Tibial nerve (tissue), 4 donors: ENCODE results near the gene TNP2. TPM values are rescaled to one million over a fixed set of nuclear protein-coding genes. Genes with fewer than 3 reads are reported as not detected.

Experiments
- DNase-seq, 2 donors: peaks; one replicate each; pipeline ENCODE4 v3.0.0-alpha.2; 2019; ENCODE audit warnings: low spot score in 2 of 2
- H3K27ac ChIP-seq, 4 donors: fragments of 200-600 bp; sonication (generic) in 3 of 4; one replicate each; pipeline ENCODE4 v1.5.1; 2017 to 2019; ENCODE audit warnings: mild to moderate bottlenecking in 1 of 4
- H3K27me3 ChIP-seq, 2 donors: fragments of 200-600 bp; sonication (generic) in 1 of 2; one replicate each; pipeline versions ENCODE4 v1.5.1 to v1.6.0; 2017 to 2019
- H3K36me3 ChIP-seq, 3 donors: fragments of 200-600 bp; sonication (generic); one replicate each; pipeline ENCODE4 v1.5.1; 2018 to 2019
- H3K4me1 ChIP-seq, 4 donors: fragments of 200-600 bp; sonication (generic) in 3 of 4; one replicate each; pipeline ENCODE4 v1.5.1; 2017 to 2019
- H3K4me3 ChIP-seq, 4 donors: fragments of 200-600 bp; sonication (generic) in 3 of 4; one replicate each; pipeline ENCODE4 v1.5.1; 2017 to 2019; ENCODE audit warnings: mild to moderate bottlenecking in 1 of 4, moderate library complexity in 1 of 4
- H3K9me3 ChIP-seq, 4 donors: fragments of 200-600 bp; sonication (generic) in 3 of 4; one replicate each; pipeline ENCODE4 v1.5.1; 2017 to 2019
- EP300 ChIP-seq, 2 donors: sonication (generic); formaldehyde crosslinking; IDR thresholded peaks; one replicate each; pipeline ENCODE4 v1.6.1; 2017; ENCODE audit warnings: antibody characterized with exemption in 2 of 2, mild to moderate bottlenecking in 1 of 2
- POLR2A ChIP-seq, 2 donors: fragments of 450-650 bp; IDR thresholded peaks; one replicate each; pipeline ENCODE4 v1.6.1; 2017; ENCODE audit warnings: antibody characterized with exemption in 2 of 2, mild to moderate bottlenecking in 2 of 2, moderate library complexity in 2 of 2
- WGBS, 2 donors: methylation state at CpG; one replicate each; pipeline ENCODE4 v1.1.5; 2018; 5-methylcytosine and 5-hydroxymethylcytosine counted together
- total RNA-seq, 4 donors: library from RNA; depleted of rRNA; stranded (reverse); fragments of >200 nt; gene quantifications; one replicate each; pipeline ENCODE4 v1.1.0, GENCODE V29; 2016
- TF ChIP-seq, protein P1 (sequence below), 5 experiments: fragments of 200-600 bp in 3 of 5; fragments of 450-650 bp in 2 of 5; sonication (generic) in 3 of 5; IDR thresholded peaks; one replicate each; pipeline ENCODE4 v1.5.1; 2016 to 2019; ENCODE audit warnings: antibody characterized with exemption in 5 of 5, mild to moderate bottlenecking in 3 of 5, moderate library complexity in 2 of 5

Gene TNP2
- total RNA-seq, 4 donors from 2014 or later: not detected

DNA sequence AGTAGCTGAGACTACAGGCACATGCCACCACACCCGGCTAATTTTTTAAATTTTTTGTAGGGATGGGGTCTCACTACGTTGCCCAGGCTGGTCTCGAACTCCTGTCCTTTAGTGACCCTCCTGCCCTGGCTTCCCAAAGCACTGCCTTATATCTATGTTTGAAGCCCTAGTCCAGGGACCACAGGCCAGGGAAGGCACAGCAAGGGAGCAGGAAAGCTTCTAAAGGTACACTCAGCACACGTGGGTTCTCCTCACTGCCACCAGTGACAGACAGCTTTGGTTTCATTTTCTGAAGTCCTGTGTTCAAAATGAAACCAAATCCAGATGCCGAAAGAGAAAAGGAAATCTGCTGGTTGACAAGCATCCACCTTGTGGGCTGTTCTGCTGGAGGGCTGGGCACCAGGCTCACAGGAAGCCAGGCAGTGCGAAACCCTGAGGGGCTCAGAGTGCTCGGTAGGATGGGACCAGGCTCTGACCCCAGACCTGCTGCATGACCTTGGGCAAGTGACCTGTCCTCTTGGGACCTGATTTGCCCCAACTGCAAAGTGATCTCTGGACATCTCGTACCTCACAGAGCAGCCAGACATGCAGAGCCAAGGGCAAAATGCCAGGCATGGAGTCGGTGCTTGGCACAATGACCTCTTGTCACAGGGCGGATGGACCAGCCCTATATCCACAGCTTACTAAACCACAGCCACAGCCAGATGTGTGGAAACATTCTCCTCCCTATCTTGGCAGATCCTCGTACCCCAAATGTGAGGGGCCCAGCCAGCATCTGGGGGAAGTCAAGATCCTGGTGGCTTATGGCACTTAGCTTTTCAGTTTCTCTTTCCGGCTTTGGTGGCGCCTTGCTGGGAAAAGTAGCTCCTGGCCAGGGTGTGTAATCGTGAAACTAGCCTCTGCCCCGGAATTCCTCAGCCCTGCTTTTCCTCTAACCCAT lies 10.3 kb downstream of the TNP2 start:
- TF ChIP-seq POLR2A (IDR thresholded peaks at IDR 0.05) (no peak), EP300 (IDR thresholded peaks at IDR 0.05) (no peak)
- TF ChIP-seq, protein P1, sequence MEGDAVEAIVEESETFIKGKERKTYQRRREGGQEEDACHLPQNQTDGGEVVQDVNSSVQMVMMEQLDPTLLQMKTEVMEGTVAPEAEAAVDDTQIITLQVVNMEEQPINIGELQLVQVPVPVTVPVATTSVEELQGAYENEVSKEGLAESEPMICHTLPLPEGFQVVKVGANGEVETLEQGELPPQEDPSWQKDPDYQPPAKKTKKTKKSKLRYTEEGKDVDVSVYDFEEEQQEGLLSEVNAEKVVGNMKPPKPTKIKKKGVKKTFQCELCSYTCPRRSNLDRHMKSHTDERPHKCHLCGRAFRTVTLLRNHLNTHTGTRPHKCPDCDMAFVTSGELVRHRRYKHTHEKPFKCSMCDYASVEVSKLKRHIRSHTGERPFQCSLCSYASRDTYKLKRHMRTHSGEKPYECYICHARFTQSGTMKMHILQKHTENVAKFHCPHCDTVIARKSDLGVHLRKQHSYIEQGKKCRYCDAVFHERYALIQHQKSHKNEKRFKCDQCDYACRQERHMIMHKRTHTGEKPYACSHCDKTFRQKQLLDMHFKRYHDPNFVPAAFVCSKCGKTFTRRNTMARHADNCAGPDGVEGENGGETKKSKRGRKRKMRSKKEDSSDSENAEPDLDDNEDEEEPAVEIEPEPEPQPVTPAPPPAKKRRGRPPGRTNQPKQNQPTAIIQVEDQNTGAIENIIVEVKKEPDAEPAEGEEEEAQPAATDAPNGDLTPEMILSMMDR (IDR thresholded peaks at IDR 0.05): no peak
- Histone ChIP-seq H3K9me3 (no peaks in the 10 kb centered on the region), H3K36me3 (no peaks in the 10 kb centered on the region), H3K4me3 (peak overlapping the region in 1 of 4 donors; percentile 5), H3K4me1 (peaks cover 0 to 41% (median 20%) of the 10 kb centered on the region in 4 donors), H3K27ac (peak overlapping the region in 2 of 4 donors; percentile 5 to 17), H3K27me3 (no peaks in the 10 kb centered on the region)
- WGBS, 2 donors: 45 to 48% methylated on average over 13 to 15 of the region's 15 CpGs
- peak in 1 of 2 donors; percentile 38 for DNase-seq

DNA sequence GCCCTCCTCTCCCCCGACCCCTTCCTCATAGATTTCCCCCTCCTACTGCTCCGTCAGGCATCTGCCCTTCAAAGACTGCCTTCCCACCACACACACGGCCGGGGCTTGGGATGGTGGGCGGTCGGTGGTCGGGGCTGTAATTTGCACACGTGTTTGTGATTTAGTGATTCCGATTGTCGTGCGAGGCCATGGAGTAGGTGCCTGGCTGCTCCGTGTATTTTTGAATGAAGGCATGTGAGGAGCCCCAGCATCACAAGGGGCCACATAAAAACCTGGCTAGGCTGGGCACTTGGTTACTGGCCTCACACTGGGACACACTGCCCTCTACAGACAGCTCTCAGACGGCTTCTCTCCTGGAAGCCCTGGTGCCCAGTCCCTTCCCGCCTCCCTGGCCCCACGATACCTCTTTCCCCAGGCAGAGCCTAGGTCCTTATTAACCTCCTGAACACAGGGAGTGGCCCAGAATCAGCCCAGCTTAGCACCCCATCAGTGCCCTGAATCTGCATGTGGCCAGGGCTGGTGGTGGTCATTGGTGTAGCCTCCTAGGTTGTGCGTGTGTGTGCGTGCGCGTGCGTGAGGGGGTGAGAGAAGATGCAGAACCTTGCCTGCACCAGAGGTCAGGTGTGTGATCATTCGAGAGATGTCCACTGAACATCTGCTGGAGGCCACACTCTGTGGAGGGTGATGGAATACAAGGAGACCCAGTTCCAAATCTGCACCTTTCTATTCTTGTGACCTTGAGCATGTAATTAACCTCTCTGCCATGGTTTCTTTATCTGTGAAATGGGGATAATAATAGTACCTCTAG lies 11.8 kb downstream of the TNP2 start:
- TF ChIP-seq EP300 (IDR thresholded peaks at IDR 0.05) (peak in 1 of 2 donors; percentile 45), POLR2A (IDR thresholded peaks at IDR 0.05) (no peak)
- TF ChIP-seq, protein P1 (IDR thresholded peaks at IDR 0.05): peak; percentile 70 to 85 (median 79)
- no peaks in the 10 kb centered on the region for H3K9me3 ChIP-seq
- peaks cover 0 to 48% (median 20%) of the 10 kb centered on the region in 4 donors for H3K4me1 ChIP-seq
- peak overlapping the region; percentile 61 to 87 (median 80) for H3K4me3 ChIP-seq
- H3K27me3 ChIP-seq: no peaks in the 10 kb centered on the region
- WGBS, 2 donors: 24% methylated on average over 21 of the region's 21 CpGs
- no peaks in the 10 kb centered on the region for H3K36me3 ChIP-seq
- peak; percentile 69 to 86 for DNase-seq
- H3K27ac ChIP-seq: peak overlapping the region; percentile 89 to 97 (median 96)

- WGBS, 2 donors: 0 to 2% methylated on average over 19 to 32 of the region's 32 CpGs
- Histone ChIP-seq H3K4me3 (peak overlapping the region; percentile 61 to 87 (median 80)), H3K27me3 (no peaks in the 10 kb centered on the region), H3K4me1 (peaks cover 0 to 48% (median 20%) of the 10 kb centered on the region in 4 donors), H3K9me3 (no peaks in the 10 kb centered on the region), H3K36me3 (no peaks in the 10 kb centered on the region), H3K27ac (peak overlapping the region; percentile 89 to 97 (median 96))
- DNase-seq: peak; percentile 44 to 47
- TF ChIP-seq, protein P1 (IDR thresholded peaks at IDR 0.05): no peak
Observed at GRCh38 chr16:11256661-11257130, 12.4 kb downstream of the TNP2 start.

DNA sequence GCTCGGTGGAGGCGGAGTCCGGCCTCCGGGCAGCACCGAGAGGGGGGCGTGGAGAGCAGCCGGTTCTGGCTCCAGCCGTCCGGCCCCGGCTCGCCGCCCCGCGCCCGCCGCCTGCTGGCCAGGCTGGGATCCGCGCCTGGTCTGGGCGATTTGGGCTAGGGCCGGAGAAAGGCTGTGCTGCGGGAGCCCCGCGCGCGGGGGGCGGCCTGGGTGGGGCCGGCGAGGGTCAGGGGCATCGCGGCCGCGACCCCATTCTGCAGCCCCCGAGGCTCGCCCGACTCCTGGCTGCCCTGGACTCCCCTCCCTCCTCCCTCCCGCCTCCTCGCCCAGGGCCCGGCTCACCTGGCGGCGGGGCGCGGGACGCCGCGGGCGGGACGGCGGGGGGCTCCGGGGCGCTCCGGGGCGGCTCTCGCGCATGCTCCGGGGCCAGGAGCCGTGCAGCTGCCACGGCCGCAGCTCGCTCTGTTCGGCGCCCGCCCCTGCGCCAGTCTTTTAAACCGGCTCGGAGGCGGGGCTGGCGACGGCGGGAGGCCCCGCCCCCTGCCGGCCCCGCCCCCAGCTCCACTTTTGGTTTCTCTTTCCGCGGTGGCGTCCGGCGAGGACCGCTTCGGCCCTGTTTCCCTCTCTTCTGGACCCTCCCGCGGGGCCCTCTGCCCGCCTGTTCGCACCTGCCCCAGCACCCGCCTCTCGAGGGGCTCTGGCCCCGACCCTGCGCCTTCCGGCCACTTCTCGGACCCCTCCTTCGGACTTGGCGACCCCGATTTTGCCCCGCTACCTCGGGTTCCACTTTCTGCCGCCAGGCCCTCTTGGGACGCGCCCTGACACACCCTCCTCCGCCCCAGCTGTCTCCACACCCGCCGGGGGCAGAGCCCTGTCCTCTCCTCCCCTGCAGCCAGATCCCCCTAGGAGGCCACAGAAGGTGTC lies 13.1 kb downstream of the TNP2 start, which contains the start of gene SOCS1:
Gene SOCS1, minus strand, starts transcription at position 468 of the 924 bp plus-strand sequence. CDS start 726 bp downstream, outside the sequence.
- peak within 1 kb of the TSS; percentile 89 to 97 (median 96) for H3K27ac ChIP-seq
- peak within 1 kb of the TSS; percentile 61 to 87 (median 80) for H3K4me3 ChIP-seq
- TF ChIP-seq POLR2A (IDR thresholded peaks at IDR 0.05): peak; percentile 89 to 99
- TF ChIP-seq EP300 (IDR thresholded peaks at IDR 0.05): peak in 1 of 2 donors; percentile 85
- TF ChIP-seq, protein P1 (IDR thresholded peaks at IDR 0.05): peak; percentile 86 to 100 (median 97)
- no peaks in the 10 kb centered on the region for H3K36me3 ChIP-seq
- no peaks in the 10 kb centered on the region for H3K9me3 ChIP-seq
- peak; percentile 73 to 78 for DNase-seq
- H3K4me1 ChIP-seq: peaks cover 0 to 48% (median 20%) of the 10 kb centered on the region in 4 donors
- 0 to 2% methylated on average over 40 to 66 of the region's 100 CpGs for WGBS, 2 donors
- H3K27me3 ChIP-seq: no peaks in the 10 kb centered on the region
